SK-N-SH (cell line): ENCODE results near the gene LAMC2.

Source experiments
- TAF1 ChIP-seq: IDR thresholded peaks from 2 replicates; pipeline ENCODE4 v1.6.1; 2012; ENCODE audit warnings: low read depth, mild to moderate bottlenecking, low read length, moderate library complexity, borderline replicate concordance
- TCF12 ChIP-seq: IDR thresholded peaks from 2 replicates; pipeline ENCODE4 v1.4.0; 2012
- TF ChIP-seq, protein P1 (sequence below): fragments of 200-600 bp; sonication (generic); IDR thresholded peaks from 2 replicates; pipeline ENCODE4 v1.6.1; 2017; ENCODE audit warnings: antibody characterized with exemption, mild to moderate bottlenecking, moderate library complexity
- TF ChIP-seq, protein P2 (sequence below): fragments of 150-350 bp; IDR thresholded peaks from 2 replicates; pipeline ENCODE4 v1.6.1; 2017; ENCODE audit warnings: antibody characterized with exemption, low read length, low read depth, borderline replicate concordance

DNA sequence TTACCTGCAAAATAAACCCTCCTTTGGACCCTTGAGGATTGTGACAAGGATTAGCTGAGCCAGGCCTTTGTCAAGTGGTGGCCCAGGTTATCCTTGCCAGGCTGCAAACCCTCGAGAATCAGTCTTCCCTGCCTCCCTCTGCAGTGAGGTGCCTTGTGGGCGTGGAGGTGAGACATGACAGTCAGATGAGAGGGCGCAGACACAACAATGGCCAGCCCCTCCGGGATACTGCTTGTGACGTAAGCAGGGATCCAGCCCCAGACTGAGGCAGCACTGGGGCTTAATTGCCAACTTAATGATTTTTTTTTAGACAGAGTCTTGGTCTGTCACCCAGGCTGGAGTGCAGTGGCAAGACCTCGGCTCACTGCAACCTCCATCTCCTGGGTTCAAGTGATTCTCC, 104.6 kb downstream of the LAMC2 start:
- TF ChIP-seq, protein P1, sequence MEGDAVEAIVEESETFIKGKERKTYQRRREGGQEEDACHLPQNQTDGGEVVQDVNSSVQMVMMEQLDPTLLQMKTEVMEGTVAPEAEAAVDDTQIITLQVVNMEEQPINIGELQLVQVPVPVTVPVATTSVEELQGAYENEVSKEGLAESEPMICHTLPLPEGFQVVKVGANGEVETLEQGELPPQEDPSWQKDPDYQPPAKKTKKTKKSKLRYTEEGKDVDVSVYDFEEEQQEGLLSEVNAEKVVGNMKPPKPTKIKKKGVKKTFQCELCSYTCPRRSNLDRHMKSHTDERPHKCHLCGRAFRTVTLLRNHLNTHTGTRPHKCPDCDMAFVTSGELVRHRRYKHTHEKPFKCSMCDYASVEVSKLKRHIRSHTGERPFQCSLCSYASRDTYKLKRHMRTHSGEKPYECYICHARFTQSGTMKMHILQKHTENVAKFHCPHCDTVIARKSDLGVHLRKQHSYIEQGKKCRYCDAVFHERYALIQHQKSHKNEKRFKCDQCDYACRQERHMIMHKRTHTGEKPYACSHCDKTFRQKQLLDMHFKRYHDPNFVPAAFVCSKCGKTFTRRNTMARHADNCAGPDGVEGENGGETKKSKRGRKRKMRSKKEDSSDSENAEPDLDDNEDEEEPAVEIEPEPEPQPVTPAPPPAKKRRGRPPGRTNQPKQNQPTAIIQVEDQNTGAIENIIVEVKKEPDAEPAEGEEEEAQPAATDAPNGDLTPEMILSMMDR, result no peak
- TF ChIP-seq, protein P2, sequence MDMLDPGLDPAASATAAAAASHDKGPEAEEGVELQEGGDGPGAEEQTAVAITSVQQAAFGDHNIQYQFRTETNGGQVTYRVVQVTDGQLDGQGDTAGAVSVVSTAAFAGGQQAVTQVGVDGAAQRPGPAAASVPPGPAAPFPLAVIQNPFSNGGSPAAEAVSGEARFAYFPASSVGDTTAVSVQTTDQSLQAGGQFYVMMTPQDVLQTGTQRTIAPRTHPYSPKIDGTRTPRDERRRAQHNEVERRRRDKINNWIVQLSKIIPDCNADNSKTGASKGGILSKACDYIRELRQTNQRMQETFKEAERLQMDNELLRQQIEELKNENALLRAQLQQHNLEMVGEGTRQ, result no peak
- TF ChIP-seq TCF12 (no peak), TAF1 (no peak)
